Measurements from ENCODE around the gene GLYATL1B. TPM values are rescaled to one million over a fixed set of nuclear protein-coding genes. Genes with fewer than 3 reads are reported as not detected.
"Not testable (repeated sequence)": the region's sequence is repeated elsewhere in the genome, so short reads cannot be mapped to it uniquely, and the experiment has no call there.

Gene GLYATL1B
- total RNA-seq, 1 experiment from 2014 or later = not detected

- peak; percentile 78 for DNase-seq
- no peak overlapping the region for H3K27ac Mint-ChIP-seq (ENCODE audit: unreplicated experiment)
- TF ChIP-seq, protein P1, sequence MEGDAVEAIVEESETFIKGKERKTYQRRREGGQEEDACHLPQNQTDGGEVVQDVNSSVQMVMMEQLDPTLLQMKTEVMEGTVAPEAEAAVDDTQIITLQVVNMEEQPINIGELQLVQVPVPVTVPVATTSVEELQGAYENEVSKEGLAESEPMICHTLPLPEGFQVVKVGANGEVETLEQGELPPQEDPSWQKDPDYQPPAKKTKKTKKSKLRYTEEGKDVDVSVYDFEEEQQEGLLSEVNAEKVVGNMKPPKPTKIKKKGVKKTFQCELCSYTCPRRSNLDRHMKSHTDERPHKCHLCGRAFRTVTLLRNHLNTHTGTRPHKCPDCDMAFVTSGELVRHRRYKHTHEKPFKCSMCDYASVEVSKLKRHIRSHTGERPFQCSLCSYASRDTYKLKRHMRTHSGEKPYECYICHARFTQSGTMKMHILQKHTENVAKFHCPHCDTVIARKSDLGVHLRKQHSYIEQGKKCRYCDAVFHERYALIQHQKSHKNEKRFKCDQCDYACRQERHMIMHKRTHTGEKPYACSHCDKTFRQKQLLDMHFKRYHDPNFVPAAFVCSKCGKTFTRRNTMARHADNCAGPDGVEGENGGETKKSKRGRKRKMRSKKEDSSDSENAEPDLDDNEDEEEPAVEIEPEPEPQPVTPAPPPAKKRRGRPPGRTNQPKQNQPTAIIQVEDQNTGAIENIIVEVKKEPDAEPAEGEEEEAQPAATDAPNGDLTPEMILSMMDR (IDR thresholded peaks at IDR 0.05; ENCODE audit: unreplicated experiment) = peak; percentile 75
- intact Hi-C loops (cut with micrococcal nuclease; ENCODE audit: unreplicated experiment) = loop anchor here (2.0 kb wide), 2 partner anchors 39 to 83 kb away; no protein-coding TSS in a partner anchor
- CTCF ChIA-PET = interaction anchor here (0.8 to 1.1 kb wide), 4 partner anchors 13 to 77 kb away, joined by 3 to 7 read pairs (median 4); partner anchors contain the start of gene FAM111B
- H3K4me1 Mint-ChIP-seq (ENCODE audit: low read depth, unreplicated experiment) = peaks cover 12% of the 10 kb centered on the region
- peaks cover 11% of the 10 kb centered on the region for H3K9me3 Mint-ChIP-seq (ENCODE audit: low read depth, unreplicated experiment)
- no peaks in the 10 kb centered on the region for H3K27me3 Mint-ChIP-seq (ENCODE audit: unreplicated experiment)
- no TSS peak for BruUV-seq (replicated peaks)
- H3K36me3 Mint-ChIP-seq (ENCODE audit: insufficient read depth, unreplicated experiment) = peaks cover 20% of the 10 kb centered on the region
- H3K4me3 Mint-ChIP-seq (ENCODE audit: low read depth, unreplicated experiment) = no peak overlapping the region
Observed at GRCh38 chr11:59135648-59136461, 49.7 kb downstream of the GLYATL1B start.

DNA sequence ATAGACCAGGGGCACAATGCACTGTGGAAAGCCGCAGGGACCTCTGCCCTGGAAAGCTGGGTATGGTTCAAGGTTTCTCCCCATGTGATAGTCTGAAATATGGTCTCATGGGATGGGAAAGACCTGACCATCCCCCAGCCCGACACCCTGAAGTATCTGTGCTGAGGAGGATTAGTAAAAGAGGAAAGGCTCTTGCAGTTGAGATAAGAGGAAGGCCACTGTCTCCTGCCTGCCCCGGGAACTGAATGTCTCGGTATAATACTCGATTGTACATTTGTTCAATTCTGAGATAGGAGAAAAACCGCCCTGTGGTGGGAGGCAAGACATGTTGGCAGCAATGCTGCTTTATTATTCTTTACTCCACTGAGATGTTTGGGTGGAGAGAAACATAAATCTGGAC is 50.4 kb downstream of the GLYATL1B start:
- peaks cover 19% of the 10 kb centered on the region for H3K4me1 Mint-ChIP-seq (ENCODE audit: low read depth, unreplicated experiment)
- not testable (repeated sequence) for H3K27ac Mint-ChIP-seq (ENCODE audit: unreplicated experiment); H3K27me3 Mint-ChIP-seq (ENCODE audit: unreplicated experiment); H3K9me3 Mint-ChIP-seq (ENCODE audit: low read depth, unreplicated experiment); DNase-seq; H3K4me3 Mint-ChIP-seq (ENCODE audit: low read depth, unreplicated experiment); BruUV-seq (replicated peaks)
- intact Hi-C loops (cut with micrococcal nuclease; ENCODE audit: unreplicated experiment) = loop anchor here (2.0 kb wide), 2 partner anchors 40 to 84 kb away; no protein-coding TSS in a partner anchor
- CTCF ChIA-PET = interaction anchor here (1.1 kb wide), 2 partner anchors 12 to 14 kb away, joined by 3 to 4 read pairs; no protein-coding TSS in a partner anchor
- peaks cover 19% of the 10 kb centered on the region for H3K36me3 Mint-ChIP-seq (ENCODE audit: insufficient read depth, unreplicated experiment)

DNA sequence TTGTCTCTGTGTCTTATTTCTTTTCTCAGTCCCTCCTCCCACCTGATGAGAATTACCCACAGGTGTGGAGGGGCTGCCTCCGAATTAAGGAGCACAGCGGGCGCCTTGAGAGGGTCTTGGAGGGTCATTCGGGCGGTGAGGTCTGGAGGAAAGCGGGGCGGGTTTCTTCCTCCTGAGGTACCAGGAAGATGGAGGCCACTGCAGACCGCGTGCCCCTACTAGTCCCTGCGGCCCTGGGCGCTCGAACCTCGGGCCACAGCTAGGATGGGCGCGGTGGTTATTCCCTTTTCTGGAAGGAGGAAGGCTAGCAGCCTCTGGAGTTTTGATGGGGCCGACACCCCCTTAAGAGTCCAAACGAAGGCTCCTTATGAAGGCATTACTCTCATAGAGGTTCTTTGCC is 51.1 kb downstream of the GLYATL1B start:
- H3K27ac Mint-ChIP-seq (ENCODE audit: unreplicated experiment) = no peak overlapping the region
- H3K27me3 Mint-ChIP-seq (ENCODE audit: unreplicated experiment) = no peaks in the 10 kb centered on the region
- no peak for DNase-seq
- no peak overlapping the region for H3K4me3 Mint-ChIP-seq (ENCODE audit: low read depth, unreplicated experiment)
- peaks cover 6% of the 10 kb centered on the region for H3K9me3 Mint-ChIP-seq (ENCODE audit: low read depth, unreplicated experiment)
- TF ChIP-seq, protein P1 (IDR thresholded peaks at IDR 0.05; ENCODE audit: unreplicated experiment) = no peak
- no TSS peak for BruUV-seq (replicated peaks)
- H3K4me1 Mint-ChIP-seq (ENCODE audit: low read depth, unreplicated experiment) = peaks cover 25% of the 10 kb centered on the region
- intact Hi-C loops (cut with micrococcal nuclease; ENCODE audit: unreplicated experiment) = loop anchor here (2.0 kb wide), 2 partner anchors 40 to 84 kb away; no protein-coding TSS in a partner anchor
- peaks cover 23% of the 10 kb centered on the region for H3K36me3 Mint-ChIP-seq (ENCODE audit: insufficient read depth, unreplicated experiment)
- CTCF ChIA-PET = no interaction called here

GRCh38 chr11:59138643-59139042 is 52.5 kb downstream of the GLYATL1B start:
- H3K36me3 Mint-ChIP-seq (ENCODE audit: insufficient read depth, unreplicated experiment) = peaks cover 23% of the 10 kb centered on the region
- intact Hi-C loops (cut with micrococcal nuclease; ENCODE audit: unreplicated experiment) = no loop called here
- CTCF ChIA-PET = no interaction called here

More at GRCh38 chr11:59138643-59139042, 52.5 kb downstream of the GLYATL1B start:
- TF ChIP-seq, protein P1 (IDR thresholded peaks at IDR 0.05; ENCODE audit: unreplicated experiment) = no peak
- Mint-ChIP-seq H3K9me3 (ENCODE audit: low read depth, unreplicated experiment) (no peaks in the 10 kb centered on the region), H3K27ac (ENCODE audit: unreplicated experiment) (no peak overlapping the region), H3K4me3 (ENCODE audit: low read depth, unreplicated experiment) (no peak overlapping the region), H3K4me1 (ENCODE audit: low read depth, unreplicated experiment) (peaks cover 30% of the 10 kb centered on the region), H3K27me3 (ENCODE audit: unreplicated experiment) (no peaks in the 10 kb centered on the region)
- no peak for DNase-seq
- no TSS peak for BruUV-seq (replicated peaks)
